Gastrocnemius medialis (tissue), 4 donors: ENCODE measurements around the gene WDFY2. TPM values are rescaled to one million over a fixed set of nuclear protein-coding genes. Genes with fewer than 3 reads are reported as not detected.
"Not testable (repeated sequence)": the region's sequence is repeated elsewhere in the genome, so short reads cannot be mapped to it uniquely, and the experiment has no call there.

Source experiments
- ATAC-seq, 2 donors: fragments of 150-250 bp; one replicate each; pipeline ENCODE4 v1.9.1; 2016
- DNase-seq, 2 donors: peaks; one replicate each; pipeline ENCODE4 v3.0.0-alpha.2; 2019
- H3K27ac ChIP-seq, 4 donors: fragments of 200-600 bp; sonication (generic); 1 replicate in 1 of 4; 2 replicates in 3 of 4; pipeline ENCODE4 v1.5.1; 2016 to 2018; ENCODE audit warnings: mild to moderate bottlenecking in 2 of 4, moderate library complexity in 1 of 4
- H3K27me3 ChIP-seq, 3 donors: fragments of 200-600 bp; sonication (generic) in 2 of 3; 1 replicate in 1 of 3; 2 replicates in 2 of 3; pipeline versions ENCODE4 v1.5.1 to v1.6.0; 2016 to 2019; ENCODE audit warnings: mild to moderate bottlenecking in 1 of 3, moderate library complexity in 1 of 3
- H3K36me3 ChIP-seq, 2 donors: fragments of 200-600 bp; sonication (generic) in 1 of 2; one replicate each; pipeline ENCODE4 v1.5.1; 2017 to 2018
- H3K4me1 ChIP-seq, 2 donors: fragments of 200-600 bp; sonication (generic) in 1 of 2; one replicate each; pipeline ENCODE4 v1.5.1; 2016 to 2017; ENCODE audit warnings: mild to moderate bottlenecking in 2 of 2
- H3K4me3 ChIP-seq, 4 donors: fragments of 200-600 bp; sonication (generic) in 3 of 4; 1 replicate in 1 of 4; 2 replicates in 3 of 4; pipeline ENCODE4 v1.5.1; 2016 to 2019; ENCODE audit warnings: mild to moderate bottlenecking in 2 of 4
- H3K9me3 ChIP-seq, 3 donors: fragments of 200-600 bp; sonication (generic) in 2 of 3; 1 replicate in 1 of 3; 2 replicates in 2 of 3; pipeline ENCODE4 v1.5.1; 2016 to 2019
- CTCF ChIP-seq, 5 experiments: fragments of 450-650 bp in 3 of 5; fragments of 200-600 bp in 2 of 5; sonication (generic) in 2 of 5; IDR thresholded peaks in 4 of 5; conservative IDR thresholded peaks in 1 of 5; 1 replicate in 4 of 5; 2 replicates in 1 of 5; pipeline ENCODE4 v1.5.1; 2016 to 2019; ENCODE audit warnings: antibody characterized with exemption in 5 of 5, mild to moderate bottlenecking in 3 of 5, moderate library complexity in 3 of 5
- POLR2A ChIP-seq, 2 donors: fragments of 450-650 bp; IDR thresholded peaks; one replicate each; pipeline ENCODE4 v1.6.1; 2017; ENCODE audit warnings: antibody characterized with exemption in 2 of 2, mild to moderate bottlenecking in 2 of 2, moderate library complexity in 2 of 2
- in situ Hi-C, 4 donors: fragments of 200-750 bp; cut with MboI; loops; one replicate each; pipeline versions ENCODE4 v1.15.0 to v1.8.0; 2017; ENCODE audit warnings: low sequenced_read_pairs in 4 of 4
- intact Hi-C: fragments of 100-400 bp; cut with DNase I; formaldehyde crosslinking; loops from one replicate; pipeline ENCODE4 v1.15.1; 2023; ENCODE audit warnings: low total_unique reads
- total RNA-seq, 4 donors: library from RNA; depleted of rRNA; stranded (reverse); fragments of >200 nt; gene quantifications; one replicate each; pipeline versions ENCODE4 v1.1.0 to v1.2.3, GENCODE V29; 2016

WDFY2 gene
- total RNA-seq, 4 donors from 2014 or later: 0.98 to 2.8 (median 1.7) TPM

DNA sequence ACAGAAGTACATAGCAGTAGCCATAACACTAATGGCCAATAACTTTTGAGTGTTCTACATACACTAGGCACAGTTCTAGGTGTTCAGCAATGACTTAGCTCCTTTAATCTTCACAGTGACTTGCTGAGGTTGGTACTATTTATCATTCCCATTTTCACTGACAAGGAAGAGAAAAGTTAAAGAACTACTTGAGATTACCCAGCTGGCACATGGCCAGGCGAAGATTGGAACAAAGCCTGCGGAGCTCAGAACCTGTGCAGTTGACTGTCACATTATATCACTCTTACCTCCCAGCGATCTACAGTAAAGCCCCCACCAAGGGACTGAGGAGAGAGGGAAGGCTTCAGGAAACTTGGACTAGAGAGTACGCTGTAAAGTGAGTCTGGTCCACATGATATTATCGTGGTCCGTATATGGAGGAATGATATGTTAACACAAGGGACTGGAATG, 42.4 kb upstream of the WDFY2 start:
- in situ Hi-C loops (no loop called here), intact Hi-C loops (no loop called here)
- H3K27ac ChIP-seq: no peak overlapping the region
- no peaks in the 10 kb centered on the region for H3K27me3 ChIP-seq
- H3K36me3 ChIP-seq: no peaks in the 10 kb centered on the region
- H3K9me3 ChIP-seq: no peaks in the 10 kb centered on the region
- no peak overlapping the region for H3K4me3 ChIP-seq
- TF ChIP-seq CTCF (IDR thresholded peaks at IDR 0.05 in 4 of 5, conservative IDR thresholded peaks at IDR 0.05 in 1 of 5) (no peak), POLR2A (IDR thresholded peaks at IDR 0.05) (no peak)
- H3K4me1 ChIP-seq: no peaks in the 10 kb centered on the region
- ATAC-seq: no peak
- DNase-seq: no peak

GRCh38 chr13:51542346-51543242, 41.7 kb upstream of the WDFY2 start:
- H3K4me1 ChIP-seq: no peaks in the 10 kb centered on the region
- intact Hi-C loops: no loop called here

DNA sequence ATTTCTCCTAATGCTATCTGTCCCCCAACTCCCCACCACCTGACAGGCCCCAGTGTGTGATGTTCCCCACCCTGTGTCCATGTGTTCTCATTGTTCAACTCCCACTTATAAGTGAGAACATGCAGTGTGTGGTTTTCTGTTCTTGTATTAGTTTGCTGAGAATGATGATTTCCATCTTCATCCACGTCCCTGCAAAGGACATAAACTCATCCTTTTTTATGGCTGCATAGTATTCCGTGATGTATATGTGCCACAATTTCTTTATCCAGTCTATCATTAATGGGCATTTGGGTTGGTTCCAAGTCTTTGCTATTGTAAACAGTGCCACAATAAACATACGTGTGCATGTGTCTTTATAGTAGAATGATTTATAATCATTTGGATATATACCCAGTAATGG, 38.8 kb upstream of the WDFY2 start:
- H3K36me3 ChIP-seq, H3K27ac ChIP-seq, H3K4me1 ChIP-seq, intact Hi-C loops, DNase-seq, H3K27me3 ChIP-seq, ATAC-seq, in situ Hi-C loops, H3K4me3 ChIP-seq, H3K9me3 ChIP-seq: not testable (repeated sequence)

More at GRCh38 chr13:51542346-51543242, 41.7 kb upstream of the WDFY2 start:
- in situ Hi-C loops: no loop called here
- Histone ChIP-seq H3K27me3 (no peaks in the 10 kb centered on the region), H3K36me3 (no peaks in the 10 kb centered on the region), H3K27ac (no peak overlapping the region), H3K9me3 (no peaks in the 10 kb centered on the region), H3K4me3 (no peak overlapping the region)
- TF ChIP-seq POLR2A (IDR thresholded peaks at IDR 0.05) (no peak), CTCF (IDR thresholded peaks at IDR 0.05 in 4 of 5, conservative IDR thresholded peaks at IDR 0.05 in 1 of 5) (no peak)
- DNase-seq (no peak), ATAC-seq (no peak)

DNA sequence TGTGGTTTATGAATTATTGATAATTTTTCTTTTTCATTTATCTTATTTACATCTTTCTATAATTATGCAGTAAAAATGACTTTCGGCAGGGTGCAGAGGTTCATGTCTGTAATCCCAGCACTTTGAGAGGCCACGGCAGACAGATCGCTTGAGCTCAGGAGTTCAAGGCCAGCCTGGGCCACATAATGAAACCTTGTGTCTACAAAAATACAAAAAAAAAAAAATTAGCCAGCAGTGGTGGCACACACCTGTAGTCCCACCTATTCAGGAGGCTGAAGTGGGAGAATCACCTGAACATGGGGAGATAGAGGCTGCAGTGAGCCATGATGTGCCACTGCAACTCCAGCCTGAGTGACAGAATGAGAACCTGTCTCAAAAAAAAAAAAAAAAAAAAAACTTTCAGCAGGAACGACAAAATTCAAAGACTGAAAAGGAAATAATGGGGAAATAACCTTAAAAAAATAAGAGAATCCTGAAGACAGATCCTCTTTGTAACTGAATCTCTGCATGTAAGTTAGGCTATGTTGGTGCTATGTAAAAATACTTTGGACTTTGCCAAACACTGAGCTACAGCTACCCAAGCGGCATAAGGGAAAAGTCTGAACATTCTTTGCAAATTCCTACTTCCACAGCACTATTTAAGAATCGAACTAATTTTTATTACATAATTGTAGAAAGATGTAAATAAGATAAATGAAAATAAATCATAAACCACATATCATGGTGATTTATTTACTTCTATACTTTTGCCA, 36.7 kb upstream of the WDFY2 start:
- in situ Hi-C loops: no loop called here
- TF ChIP-seq POLR2A (IDR thresholded peaks at IDR 0.05) (no peak), CTCF (IDR thresholded peaks at IDR 0.05 in 4 of 5, conservative IDR thresholded peaks at IDR 0.05 in 1 of 5) (no peak)
- Histone ChIP-seq H3K9me3 (no peaks in the 10 kb centered on the region), H3K4me3 (no peak overlapping the region), H3K36me3 (no peaks in the 10 kb centered on the region), H3K4me1 (no peaks in the 10 kb centered on the region), H3K27me3 (no peaks in the 10 kb centered on the region), H3K27ac (no peak overlapping the region)
- no peak for ATAC-seq
- intact Hi-C loops: no loop called here
- DNase-seq: no peak

GRCh38 chr13:51549050-51549449, 35.2 kb upstream of the WDFY2 start:
- Histone ChIP-seq H3K27ac (no peak overlapping the region), H3K36me3 (no peaks in the 10 kb centered on the region), H3K9me3 (no peaks in the 10 kb centered on the region), H3K4me3 (no peak overlapping the region), H3K4me1 (no peaks in the 10 kb centered on the region), H3K27me3 (no peaks in the 10 kb centered on the region)
- intact Hi-C loops (no loop called here), in situ Hi-C loops (no loop called here)
- DNase-seq (no peak), ATAC-seq (no peak)
- TF ChIP-seq CTCF (IDR thresholded peaks at IDR 0.05 in 4 of 5, conservative IDR thresholded peaks at IDR 0.05 in 1 of 5) (no peak), POLR2A (IDR thresholded peaks at IDR 0.05) (no peak)
